Smooth muscle cell (in vitro differentiated cells): ENCODE results near the gene NAP1L1. TPM values are rescaled to one million over a fixed set of nuclear protein-coding genes. Genes with fewer than 3 reads are reported as not detected.
A peak's percentile ranks its signal among the peaks of the same experiment; 100 is the strongest.

Experiments used
- DNase-seq: peaks from one replicate; lab custom pipeline; 2025; ENCODE audit not compliant: unreplicated experiment; lab: John Stamatoyannopoulos, UW
- H2AFZ ChIP-seq: fragments of 200-600 bp; sonication (generic); 2 replicates; pipeline ENCODE4 v1.6.0; 2016; ENCODE audit warnings: antibody characterized with exemption, low read depth, mild to moderate bottlenecking
- H3F3A ChIP-seq: fragments of 200-600 bp; sonication (generic); 2 replicates; pipeline ENCODE4 v1.6.0; 2017; ENCODE audit warnings: antibody characterized with exemption, low read depth
- H3K27ac ChIP-seq: fragments of 200-600 bp; sonication (generic); 2 replicates; pipeline ENCODE4 v1.5.1; 2016; ENCODE audit warnings: low read depth, mild to moderate bottlenecking
- H3K27me3 ChIP-seq: fragments of 200-600 bp; sonication (generic); 2 replicates; pipeline ENCODE4 v1.6.1; 2016; ENCODE audit warnings: low read depth, mild to moderate bottlenecking
- H3K36me3 ChIP-seq: fragments of 200-600 bp; sonication (generic); 2 replicates; pipeline ENCODE4 v1.5.1; 2016; ENCODE audit warnings: low read depth
- H3K4me1 ChIP-seq: fragments of 200-600 bp; sonication (generic); 2 replicates; pipeline ENCODE4 v1.5.1; 2016; ENCODE audit warnings: low read depth
- H3K4me2 ChIP-seq: fragments of 200-600 bp; sonication (generic); 2 replicates; pipeline ENCODE4 v1.6.0; 2016; ENCODE audit warnings: mild to moderate bottlenecking
- H3K4me3 ChIP-seq: fragments of 200-600 bp; sonication (generic); 2 replicates; pipeline ENCODE4 v1.5.1; 2016; ENCODE audit warnings: mild to moderate bottlenecking
- H3K79me2 ChIP-seq: fragments of 200-600 bp; sonication (generic); 2 replicates; pipeline ENCODE4 v1.6.0; 2016; ENCODE audit warnings: low read depth, mild to moderate bottlenecking
- H3K9ac ChIP-seq: fragments of 200-600 bp; sonication (generic); 2 replicates; pipeline ENCODE4 v1.6.0; 2016; ENCODE audit warnings: low read depth
- H3K9me3 ChIP-seq: fragments of 200-600 bp; sonication (generic); replicated peaks from 2 replicates; pipeline ENCODE4 v1.5.1; 2016; ENCODE audit warnings: low read depth
- H4K20me1 ChIP-seq: fragments of 200-600 bp; sonication (generic); 2 replicates; pipeline ENCODE4 v1.6.0; 2016; ENCODE audit warnings: low read depth
- CTCF ChIP-seq: fragments of 200-600 bp; sonication (generic); IDR thresholded peaks from 2 replicates; pipeline ENCODE4 v1.5.1; 2017; ENCODE audit warnings: borderline replicate concordance, mild to moderate bottlenecking, antibody characterized with exemption; ENCODE audit not compliant: insufficient read depth, poor library complexity, severe bottlenecking
- WGBS: methylation state at CpG from one replicate; pipeline ENCODE4 v1.1.7; 2016; ENCODE audit warnings: low lambda C conversion rate; 5-methylcytosine and 5-hydroxymethylcytosine counted together
- polyA plus RNA-seq: library from polyadenylated mRNA; unstranded; fragments of >200 nt; fragmentation: Nextera tagmentation; extraction: Ambion mirVana; gene quantifications from 2 replicates; pipeline ENCODE4 v1.2.1, GENCODE V29; 2016
- total RNA-seq: library from RNA; depleted of rRNA; stranded (reverse); fragments of >200 nt; gene quantifications from 2 replicates; pipeline ENCODE4 v1.2.3, GENCODE V29; 2014

Gene NAP1L1
- total and polyA plus RNA-seq, 2 experiments from 2014 or later: 110 to 221 TPM

DNA sequence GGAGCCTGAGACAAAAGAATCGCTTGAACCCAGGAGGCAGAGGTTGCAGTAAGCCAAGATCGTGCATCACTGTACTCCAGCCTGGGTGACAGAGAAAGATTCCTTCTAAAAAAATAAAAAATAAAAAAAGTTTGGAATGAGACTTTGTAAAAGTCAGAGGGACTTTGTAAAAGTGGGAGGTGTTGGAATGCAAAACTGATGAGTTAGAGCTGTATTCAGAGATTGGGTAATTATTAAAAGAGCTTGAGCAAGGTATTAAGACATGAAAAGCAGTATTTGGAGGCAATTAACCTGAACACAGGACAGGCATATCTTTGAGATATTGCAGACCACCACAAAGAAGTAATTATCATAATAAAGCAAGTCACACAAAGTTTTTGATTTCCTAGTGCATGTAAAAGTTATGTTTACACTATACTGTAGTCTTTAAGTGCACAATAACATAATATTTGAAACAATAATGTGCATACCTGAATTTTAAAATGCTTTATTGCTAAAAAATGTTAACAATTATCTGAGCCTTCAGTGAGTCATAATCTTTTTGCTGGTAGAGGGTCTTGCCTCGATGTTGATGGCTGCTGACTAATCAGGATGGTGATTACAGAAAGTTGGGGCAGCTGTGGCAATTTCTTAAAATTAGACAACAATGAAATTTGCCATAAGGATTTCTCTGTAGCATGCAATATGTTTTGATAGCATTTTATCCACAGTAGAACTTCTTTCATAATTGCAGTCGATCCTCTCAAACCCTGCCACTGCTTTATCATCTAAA, 86.0 kb downstream of the NAP1L1 start:
- TF ChIP-seq CTCF: no peak
- no peak overlapping the region for H3K4me3 ChIP-seq
- H3K27ac ChIP-seq: peak overlapping the region; percentile 44
- peaks cover 8% of the 10 kb centered on the region for H3F3A ChIP-seq
- no peaks in the 10 kb centered on the region for H3K9me3 ChIP-seq
- WGBS: 60% methylated on average over 4 of the region's 4 CpGs
- peaks cover 4% of the 10 kb centered on the region for H3K4me1 ChIP-seq
- H3K79me2 ChIP-seq: no peaks in the 10 kb centered on the region
- H4K20me1 ChIP-seq: no peaks in the 10 kb centered on the region
- H2AFZ ChIP-seq: no peak overlapping the region
- H3K36me3 ChIP-seq: no peaks in the 10 kb centered on the region
- H3K27me3 ChIP-seq: no peaks in the 10 kb centered on the region
- peak overlapping the region; percentile 37 for H3K4me2 ChIP-seq
- H3K9ac ChIP-seq: no peak overlapping the region
- no peak for DNase-seq

DNA sequence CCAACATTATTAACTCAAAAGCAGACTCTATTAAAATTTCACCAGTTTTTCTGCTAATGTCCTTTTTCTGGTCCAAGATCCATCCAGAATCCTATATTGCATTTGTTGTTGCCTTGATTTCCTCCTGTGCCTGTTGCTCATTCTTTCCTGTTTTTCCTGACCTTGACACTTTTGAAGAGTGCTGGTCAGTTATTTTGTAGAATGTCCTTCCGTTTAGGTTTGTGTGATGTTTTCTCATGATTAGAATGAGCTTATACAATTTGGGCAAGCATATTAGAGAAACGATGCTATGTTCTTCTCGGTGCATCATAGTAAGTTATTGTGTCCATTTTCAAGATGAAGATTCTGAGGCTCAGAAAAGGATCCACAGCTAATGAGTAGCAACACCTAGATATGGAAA, 86.8 kb downstream of the NAP1L1 start:
- no peaks in the 10 kb centered on the region for H3K36me3 ChIP-seq
- H3K4me2 ChIP-seq: peak overlapping the region; percentile 23
- peaks cover 4% of the 10 kb centered on the region for H3K4me1 ChIP-seq
- TF ChIP-seq CTCF: no peak
- H3K4me3 ChIP-seq: no peak overlapping the region
- H3F3A ChIP-seq: peaks cover 8% of the 10 kb centered on the region
- H3K9me3 ChIP-seq: no peaks in the 10 kb centered on the region
- no peak overlapping the region for H3K9ac ChIP-seq
- H3K27me3 ChIP-seq: no peaks in the 10 kb centered on the region
- no peaks in the 10 kb centered on the region for H3K79me2 ChIP-seq
- peak overlapping the region; percentile 53 for H3K27ac ChIP-seq
- H2AFZ ChIP-seq: no peak overlapping the region
- no peaks in the 10 kb centered on the region for H4K20me1 ChIP-seq
- 91% methylated on average over 3 of the region's 3 CpGs for whole genome bisulfite sequencing
- no peak for DNase-seq

DNA sequence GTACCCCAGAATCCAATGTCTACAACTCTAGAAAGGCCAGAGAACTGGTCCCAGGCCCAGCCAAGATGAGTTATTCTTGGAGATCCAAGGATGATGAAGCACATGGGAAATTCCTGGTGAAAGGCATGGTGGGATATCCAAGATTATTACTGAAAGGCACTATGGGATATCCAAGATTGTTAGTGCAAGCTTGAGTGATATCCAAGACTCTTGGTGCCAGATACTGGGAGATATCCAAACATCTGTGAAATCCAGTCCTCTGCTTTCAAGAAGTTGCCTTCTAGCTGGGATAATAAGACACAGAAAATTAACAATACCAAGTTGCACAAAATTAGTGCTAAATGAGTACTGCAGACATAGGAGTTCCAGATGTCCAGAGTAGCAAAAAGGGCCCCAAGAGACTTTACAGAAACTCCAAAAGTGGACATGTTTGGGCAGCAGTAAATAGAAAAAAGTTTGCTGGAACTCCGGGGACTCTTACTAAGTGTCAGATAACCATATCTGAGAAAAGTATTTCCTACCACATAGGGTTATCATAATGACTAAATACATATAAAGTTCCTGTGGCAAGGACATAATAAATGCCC, 87.5 kb downstream of the NAP1L1 start:
- H3K4me2 ChIP-seq: peak overlapping the region; percentile 23
- H3K4me1 ChIP-seq: peaks cover 4% of the 10 kb centered on the region
- H3K27ac ChIP-seq: peak overlapping the region; percentile 53
- H3K9ac ChIP-seq: no peak overlapping the region
- H4K20me1 ChIP-seq: no peaks in the 10 kb centered on the region
- H3K9me3 ChIP-seq: no peaks in the 10 kb centered on the region
- H3F3A ChIP-seq: peaks cover 8% of the 10 kb centered on the region
- H3K36me3 ChIP-seq: no peaks in the 10 kb centered on the region
- H3K27me3 ChIP-seq: no peaks in the 10 kb centered on the region
- no peak for DNase-seq
- 7% methylated on average over 1 of the region's 1 CpG for WGBS
- no peak overlapping the region for H3K4me3 ChIP-seq
- no peaks in the 10 kb centered on the region for H3K79me2 ChIP-seq
- no peak for TF ChIP-seq CTCF
- peak overlapping the region; percentile 56 for H2AFZ ChIP-seq
